ENCODE results near the gene CLIC3.
"Not testable (repeated sequence)": the region's sequence is repeated elsewhere in the genome, so short reads cannot be mapped to it uniquely, and the experiment has no call there.

Gene CLIC3

GRCh38 chr9:136996361-136997292 is at the start of gene CLIC3:
TSS of gene CLIC3 (minus strand) at chr9:136996568. CDS start at chr9:136996543, 25 bp downstream.
- DNase-seq = no peak

- DNase-seq = peak; percentile 77
Observed at GRCh38 chr9:137045294-137046087, 49.1 kb upstream of the CLIC3 start.

GRCh38 chr9:137044502-137045177 is 48.3 kb upstream of the CLIC3 start:
- DNase-seq = no peak

- DNase-seq = no peak
Observed at GRCh38 chr9:137044037-137044436, 47.7 kb upstream of the CLIC3 start.

GRCh38 chr9:137042751-137043727 is 46.7 kb upstream of the CLIC3 start:
- DNase-seq = no peak

GRCh38 chr9:137041124-137041523 is 44.8 kb upstream of the CLIC3 start:
- no peak for DNase-seq

GRCh38 chr9:137040568-137040967 is 44.2 kb upstream of the CLIC3 start:
- DNase-seq = no peak

GRCh38 chr9:137039611-137040366 is 43.4 kb upstream of the CLIC3 start:
- no peak for DNase-seq

- DNase-seq = no peak
Observed at GRCh38 chr9:137038916-137039315, 42.5 kb upstream of the CLIC3 start.

GRCh38 chr9:137037483-137037882 is 41.1 kb upstream of the CLIC3 start:
- DNase-seq = no peak

GRCh38 chr9:137037035-137037434 is 40.7 kb upstream of the CLIC3 start:
- DNase-seq = no peak

GRCh38 chr9:137035937-137036336 is 39.6 kb upstream of the CLIC3 start:
- no peak for DNase-seq

- DNase-seq = no peak
Observed at GRCh38 chr9:137035507-137035834, 39.1 kb upstream of the CLIC3 start.

- DNase-seq = peak; percentile 90
Observed at GRCh38 chr9:137034709-137035506, 38.5 kb upstream of the CLIC3 start.

GRCh38 chr9:137034039-137034708 is 37.8 kb upstream of the CLIC3 start:
- DNase-seq = no peak

- not testable (repeated sequence) for DNase-seq
Observed at GRCh38 chr9:137033481-137033880, 37.1 kb upstream of the CLIC3 start.

GRCh38 chr9:137032858-137033257 is 36.5 kb upstream of the CLIC3 start:
- no peak for DNase-seq

- DNase-seq = no peak
Observed at GRCh38 chr9:137031904-137032640, 35.7 kb upstream of the CLIC3 start, which contains the start of gene FUT7. TSS of gene FUT7 (minus strand) at chr9:137032088. CDS start at chr9:137031991, 97 bp downstream.
